Measurements from ENCODE around the gene CCDC47.

Gene CCDC47

DNA sequence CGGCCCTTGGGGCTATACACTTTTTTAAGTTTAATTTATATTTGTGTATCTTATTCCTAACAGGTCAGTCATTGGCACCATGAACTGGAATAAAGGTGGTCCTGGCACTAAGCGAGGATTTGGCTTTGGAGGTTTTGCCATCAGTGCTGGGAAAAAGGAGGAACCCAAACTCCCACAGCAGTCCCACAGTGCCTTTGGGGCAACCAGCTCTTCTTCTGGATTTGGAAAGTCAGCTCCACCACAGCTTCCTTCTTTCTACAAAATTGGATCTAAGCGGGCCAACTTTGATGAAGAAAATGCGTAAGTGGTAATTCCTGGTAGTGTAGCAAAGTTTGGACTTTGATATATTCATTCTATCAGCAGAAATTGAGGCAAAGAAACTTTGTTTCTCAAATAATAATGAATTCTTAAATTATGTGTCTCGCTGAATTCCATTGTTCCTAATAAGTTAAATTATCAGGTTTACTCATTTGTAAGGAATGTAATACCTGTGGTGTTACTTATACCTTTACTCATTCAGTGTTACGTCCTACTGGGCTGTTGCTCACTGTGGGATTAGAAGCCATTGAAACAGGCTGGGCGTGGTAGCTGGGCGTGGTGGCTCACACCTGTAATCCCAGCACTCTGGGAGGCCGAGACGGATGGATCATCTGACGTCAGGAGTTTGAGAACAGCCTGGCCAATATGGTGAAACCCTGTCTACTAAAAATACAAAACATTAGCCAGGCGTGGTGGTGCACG is 13.7 kb upstream of the CCDC47 start:
- no peak overlapping the region for H3K27ac ChIP-seq
- peaks cover 4% of the 10 kb centered on the region for H4K20me1 ChIP-seq (ENCODE audit: insufficient read depth)
- H3K4me1 ChIP-seq (ENCODE audit: low read depth, poor library complexity, severe bottlenecking), result peaks cover 9% of the 10 kb centered on the region
- no peak overlapping the region for H3K9ac ChIP-seq
- no peak overlapping the region for H3K4me3 ChIP-seq (IDR thresholded peaks at IDR 0.05; ENCODE audit: insufficient read depth, low read depth, low read length)
- H2AFZ ChIP-seq (ENCODE audit: low read depth), result no peak overlapping the region
- peaks cover 20% of the 10 kb centered on the region; the same call in 1 of the 2 replicates for H3K36me3 ChIP-seq (ENCODE audit: insufficient read depth)
- TF ChIP-seq CTCF (conservative IDR thresholded peaks at IDR 0.05; ENCODE audit: low read depth, low read length), result no peak
- no peaks in the 10 kb centered on the region for H3K27me3 ChIP-seq (ENCODE audit: insufficient read depth, low read depth)
- no peak overlapping the region for H3K4me2 ChIP-seq
- H3K79me2 ChIP-seq (ENCODE audit: insufficient read depth, low read depth), result peaks cover 96% of the 10 kb centered on the region

DNA sequence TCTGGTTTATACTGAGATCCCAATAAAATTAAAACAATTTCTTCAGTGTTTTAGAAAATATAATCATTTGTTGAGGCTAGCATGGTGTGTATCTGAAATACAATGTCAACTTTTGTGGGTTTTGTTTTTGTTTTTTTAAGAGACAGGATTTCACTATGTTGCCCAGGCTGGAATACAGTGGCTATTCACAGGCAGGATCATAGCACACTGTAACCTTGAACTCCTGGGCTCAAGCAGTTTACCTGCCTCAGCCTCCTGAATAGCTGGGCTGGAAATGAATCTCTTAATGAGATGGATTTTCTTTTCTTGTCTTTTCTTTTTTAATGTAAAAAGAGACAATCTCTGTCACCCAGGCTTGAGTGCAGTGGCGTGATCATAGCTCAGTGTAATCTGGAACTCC is 12.7 kb upstream of the CCDC47 start:
- Histone ChIP-seq H3K79me2 (ENCODE audit: insufficient read depth, low read depth) (peaks cover 95% of the 10 kb centered on the region), H4K20me1 (ENCODE audit: insufficient read depth) (peaks cover 4% of the 10 kb centered on the region)

GRCh38 chr17:63785556-63785955 is 12.2 kb upstream of the CCDC47 start:
- Histone ChIP-seq H3K27ac (no peak overlapping the region), H3K27me3 (ENCODE audit: insufficient read depth, low read depth) (no peaks in the 10 kb centered on the region), H4K20me1 (ENCODE audit: insufficient read depth) (peaks cover 4% of the 10 kb centered on the region), H3K79me2 (ENCODE audit: insufficient read depth, low read depth) (peaks cover 95% of the 10 kb centered on the region), H3K36me3 (ENCODE audit: insufficient read depth) (peaks cover 17% of the 10 kb centered on the region; the same call in 1 of the 2 replicates), H3K4me2 (no peak overlapping the region), H3K4me3 (IDR thresholded peaks at IDR 0.05; ENCODE audit: insufficient read depth, low read depth, low read length) (no peak overlapping the region), H3K9ac (no peak overlapping the region), H2AFZ (ENCODE audit: low read depth) (no peak overlapping the region), H3K4me1 (ENCODE audit: low read depth, poor library complexity, severe bottlenecking) (peaks cover 9% of the 10 kb centered on the region)
- no peak for TF ChIP-seq CTCF (conservative IDR thresholded peaks at IDR 0.05; ENCODE audit: low read depth, low read length)

More for the DNA sequence above, 12.7 kb upstream of the CCDC47 start:
- Histone ChIP-seq H3K4me1 (ENCODE audit: low read depth, poor library complexity, severe bottlenecking) (peaks cover 9% of the 10 kb centered on the region), H3K27ac (no peak overlapping the region), H3K4me2 (no peak overlapping the region), H3K36me3 (ENCODE audit: insufficient read depth) (peaks cover 17% of the 10 kb centered on the region; the same call in 1 of the 2 replicates), H2AFZ (ENCODE audit: low read depth) (no peak overlapping the region), H3K9ac (no peak overlapping the region), H3K27me3 (ENCODE audit: insufficient read depth, low read depth) (no peaks in the 10 kb centered on the region), H3K4me3 (IDR thresholded peaks at IDR 0.05; ENCODE audit: insufficient read depth, low read depth, low read length) (no peak overlapping the region)
- no peak for TF ChIP-seq CTCF (conservative IDR thresholded peaks at IDR 0.05; ENCODE audit: low read depth, low read length)

- peaks cover 95% of the 10 kb centered on the region for H3K79me2 ChIP-seq (ENCODE audit: insufficient read depth, low read depth)
- peaks cover 17% of the 10 kb centered on the region for H3K4me1 ChIP-seq (ENCODE audit: low read depth, poor library complexity, severe bottlenecking)
- no peak overlapping the region for H2AFZ ChIP-seq (ENCODE audit: low read depth)
- no peak overlapping the region for H3K4me3 ChIP-seq (IDR thresholded peaks at IDR 0.05; ENCODE audit: insufficient read depth, low read depth, low read length)
- H3K27me3 ChIP-seq (ENCODE audit: insufficient read depth, low read depth), result no peaks in the 10 kb centered on the region
- no peak overlapping the region for H3K4me2 ChIP-seq
- H3K27ac ChIP-seq, result no peak overlapping the region
- peaks cover 7% of the 10 kb centered on the region; the same call in 1 of the 2 replicates for H4K20me1 ChIP-seq (ENCODE audit: insufficient read depth)
- no peak for TF ChIP-seq CTCF (conservative IDR thresholded peaks at IDR 0.05; ENCODE audit: low read depth, low read length)
- peaks cover 11% of the 10 kb centered on the region; the same call in 1 of the 2 replicates for H3K36me3 ChIP-seq (ENCODE audit: insufficient read depth)
- H3K9ac ChIP-seq, result no peak overlapping the region
Observed at GRCh38 chr17:63783522-63783921, 10.1 kb upstream of the CCDC47 start.
